Right lobe of liver (tissue), 4 donors: ENCODE results near the gene SDK1.

ENCODE experiments used
- POLR2A ChIP-seq: fragments of 450-650 bp; IDR thresholded peaks from one replicate; pipeline ENCODE4 v1.6.1; 2017; ENCODE audit warnings: antibody characterized with exemption, mild to moderate bottlenecking
- TF ChIP-seq, protein P1 (sequence below), 4 donors: fragments of 200-600 bp in 3 of 4; fragments of 450-650 bp in 1 of 4; IDR thresholded peaks; one replicate each; pipeline versions ENCODE4 v1.5.1 to v1.8.0; 2016 to 2022; ENCODE audit warnings: antibody characterized with exemption in 4 of 4, mild to moderate bottlenecking in 2 of 4
- donor health status: DM: no; HTN: no; CAD: no.
- donor health status: DM: no; HTN: no; CAD: no.
- donor health status: DM: no; HTN: yes; CAD: no.

DNA sequence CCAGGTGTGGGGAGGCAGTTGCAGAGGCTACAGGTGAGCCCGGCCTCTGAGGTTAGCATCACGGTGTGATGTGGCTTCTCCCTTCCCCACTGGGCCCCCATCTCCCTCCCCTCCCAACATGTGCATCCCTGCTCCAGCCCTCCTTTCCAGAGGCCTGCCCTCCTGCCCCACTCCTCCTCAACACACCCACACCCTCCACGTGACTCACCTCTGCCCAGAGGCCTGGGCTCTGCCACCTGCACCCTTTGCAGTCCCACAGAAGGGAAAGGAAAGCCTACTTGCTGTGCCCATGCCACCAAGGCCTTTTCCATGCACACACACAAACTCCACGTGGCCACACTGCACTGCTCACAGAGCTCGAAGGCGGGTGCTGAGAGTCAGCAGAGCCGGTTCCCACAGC, 880.4 kb downstream of the SDK1 start:
- TF ChIP-seq, protein P1, sequence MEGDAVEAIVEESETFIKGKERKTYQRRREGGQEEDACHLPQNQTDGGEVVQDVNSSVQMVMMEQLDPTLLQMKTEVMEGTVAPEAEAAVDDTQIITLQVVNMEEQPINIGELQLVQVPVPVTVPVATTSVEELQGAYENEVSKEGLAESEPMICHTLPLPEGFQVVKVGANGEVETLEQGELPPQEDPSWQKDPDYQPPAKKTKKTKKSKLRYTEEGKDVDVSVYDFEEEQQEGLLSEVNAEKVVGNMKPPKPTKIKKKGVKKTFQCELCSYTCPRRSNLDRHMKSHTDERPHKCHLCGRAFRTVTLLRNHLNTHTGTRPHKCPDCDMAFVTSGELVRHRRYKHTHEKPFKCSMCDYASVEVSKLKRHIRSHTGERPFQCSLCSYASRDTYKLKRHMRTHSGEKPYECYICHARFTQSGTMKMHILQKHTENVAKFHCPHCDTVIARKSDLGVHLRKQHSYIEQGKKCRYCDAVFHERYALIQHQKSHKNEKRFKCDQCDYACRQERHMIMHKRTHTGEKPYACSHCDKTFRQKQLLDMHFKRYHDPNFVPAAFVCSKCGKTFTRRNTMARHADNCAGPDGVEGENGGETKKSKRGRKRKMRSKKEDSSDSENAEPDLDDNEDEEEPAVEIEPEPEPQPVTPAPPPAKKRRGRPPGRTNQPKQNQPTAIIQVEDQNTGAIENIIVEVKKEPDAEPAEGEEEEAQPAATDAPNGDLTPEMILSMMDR (IDR thresholded peaks at IDR 0.05) = no peak
- no peak for TF ChIP-seq POLR2A
